GM18508 (cell line): Measurements from ENCODE around the gene TWIST2.

Source experiments
- ATAC-seq: cut with Tn5 transposase; IDR thresholded peaks from one replicate; pipeline ENCODE4 v1.9.1; 2021; ENCODE audit warnings: moderate number of reproducible peaks; ENCODE audit not compliant: insufficient read depth, unreplicated experiment

Gene TWIST2

GRCh38 chr2:238835726-238836301 is 12.1 kb upstream of the TWIST2 start:
- ATAC-seq, result no peak

DNA sequence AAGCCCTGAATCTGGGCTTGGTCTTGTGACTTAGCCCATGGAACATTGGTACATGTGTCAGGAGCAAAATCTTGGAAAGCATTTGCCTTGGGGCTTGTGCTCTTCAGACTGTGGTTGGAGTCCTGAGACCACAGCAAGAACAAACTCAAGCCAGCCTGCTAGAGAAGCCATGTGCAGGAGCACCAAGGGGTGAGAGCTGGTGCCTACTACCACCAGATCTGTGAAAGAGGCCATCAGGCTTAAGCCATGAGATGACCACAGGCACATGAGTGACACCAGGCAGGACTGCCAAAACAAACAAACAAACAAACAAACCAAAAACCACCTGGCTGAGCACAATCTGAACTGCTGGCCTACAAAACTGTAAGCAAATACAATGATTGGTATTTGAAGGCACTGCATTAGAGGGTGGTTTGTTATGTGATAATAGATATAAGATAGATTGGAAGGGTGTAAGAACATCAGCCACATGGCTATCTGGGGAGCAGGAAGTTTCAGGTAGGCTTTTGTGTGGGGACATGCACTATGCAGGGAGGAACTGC is 9.0 kb upstream of the TWIST2 start:
- ATAC-seq, result no peak

- no peak for ATAC-seq
Observed at GRCh38 chr2:238839428-238839827, 8.5 kb upstream of the TWIST2 start.

- no peak for ATAC-seq
Observed at GRCh38 chr2:238841542-238842164, 6.2 kb upstream of the TWIST2 start.

GRCh38 chr2:238843476-238843875 is 4.4 kb upstream of the TWIST2 start:
- no peak for ATAC-seq

DNA sequence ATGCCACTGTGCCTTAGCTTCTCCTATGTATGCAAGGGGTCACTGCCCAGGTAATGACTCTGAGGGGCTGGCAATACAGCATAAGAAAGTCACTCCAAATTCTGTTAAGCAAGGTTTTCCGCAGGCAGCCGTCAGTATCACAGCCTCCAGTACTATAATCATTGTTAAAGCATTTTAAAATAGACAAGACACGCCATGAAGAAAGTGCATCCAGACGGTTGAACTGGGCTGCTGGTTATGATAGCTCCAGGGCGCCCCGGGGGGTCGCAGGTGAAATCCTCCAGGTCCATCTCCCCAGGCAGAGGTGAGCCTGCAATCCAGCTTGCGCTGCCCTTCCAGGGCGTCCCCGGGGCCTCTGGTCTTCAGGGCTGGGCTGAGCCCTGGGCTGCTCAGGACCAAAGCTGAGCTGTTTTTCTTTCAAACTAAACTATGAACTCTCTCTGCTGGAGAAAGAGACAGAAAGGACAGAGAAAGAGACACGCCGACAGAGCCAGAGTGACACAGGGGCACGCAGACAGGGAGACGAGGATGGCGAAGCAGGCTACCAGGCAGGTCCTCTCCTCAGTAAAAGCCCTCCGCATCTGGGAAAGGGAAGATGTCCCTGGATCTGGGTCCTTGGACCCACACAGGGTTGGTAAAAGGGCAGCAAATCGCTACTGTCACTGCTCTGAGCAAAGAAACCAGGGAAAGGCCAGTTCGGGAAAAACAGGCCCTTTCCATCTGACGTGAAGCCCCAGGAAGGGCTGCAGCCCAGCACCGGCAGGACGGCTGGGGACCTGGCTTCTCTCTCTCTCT is 2.1 kb upstream of the TWIST2 start:
- ATAC-seq, result no peak

GRCh38 chr2:238846378-238846627 is 1.6 kb upstream of the TWIST2 start:
- no peak for ATAC-seq

- ATAC-seq, result no peak
Observed at GRCh38 chr2:238846628-238847418, 1.1 kb upstream of the TWIST2 start.

DNA sequence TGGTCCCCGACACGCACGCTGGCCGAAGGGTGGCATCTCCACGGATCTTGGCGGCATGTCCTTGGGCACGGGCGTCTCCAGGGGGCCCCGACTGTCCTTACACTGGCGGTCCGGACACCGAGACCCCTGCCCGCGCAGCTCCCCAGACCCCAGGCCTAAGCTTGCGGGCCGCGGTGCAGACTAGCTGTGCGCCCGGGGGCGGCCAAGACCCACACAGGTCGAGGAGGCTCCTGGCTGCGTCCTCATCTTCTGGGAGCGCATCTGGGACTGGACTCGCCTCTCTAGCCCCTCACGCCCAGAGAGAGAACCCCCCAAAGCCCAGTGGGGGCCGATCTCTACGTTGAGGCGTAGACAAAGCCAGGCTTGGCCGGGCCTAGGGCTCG is 475 bp upstream of the TWIST2 start:
- ATAC-seq, result no peak

DNA sequence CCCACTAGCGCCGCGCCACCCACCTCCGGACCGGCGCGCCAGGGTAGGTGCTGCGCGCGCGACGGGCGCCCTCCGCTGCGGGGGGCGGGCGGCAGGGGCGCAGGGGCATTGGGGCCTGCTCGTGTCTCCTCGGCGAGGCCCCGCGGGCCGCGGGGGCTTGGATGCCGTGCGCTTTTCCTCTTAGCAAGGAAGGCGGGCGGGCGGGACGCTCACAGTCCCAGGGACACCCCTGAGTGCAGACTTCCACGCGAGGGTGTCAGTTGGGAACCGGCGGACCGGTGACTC is 748 bp downstream of the TWIST2 start:
- ATAC-seq, result no peak

DNA sequence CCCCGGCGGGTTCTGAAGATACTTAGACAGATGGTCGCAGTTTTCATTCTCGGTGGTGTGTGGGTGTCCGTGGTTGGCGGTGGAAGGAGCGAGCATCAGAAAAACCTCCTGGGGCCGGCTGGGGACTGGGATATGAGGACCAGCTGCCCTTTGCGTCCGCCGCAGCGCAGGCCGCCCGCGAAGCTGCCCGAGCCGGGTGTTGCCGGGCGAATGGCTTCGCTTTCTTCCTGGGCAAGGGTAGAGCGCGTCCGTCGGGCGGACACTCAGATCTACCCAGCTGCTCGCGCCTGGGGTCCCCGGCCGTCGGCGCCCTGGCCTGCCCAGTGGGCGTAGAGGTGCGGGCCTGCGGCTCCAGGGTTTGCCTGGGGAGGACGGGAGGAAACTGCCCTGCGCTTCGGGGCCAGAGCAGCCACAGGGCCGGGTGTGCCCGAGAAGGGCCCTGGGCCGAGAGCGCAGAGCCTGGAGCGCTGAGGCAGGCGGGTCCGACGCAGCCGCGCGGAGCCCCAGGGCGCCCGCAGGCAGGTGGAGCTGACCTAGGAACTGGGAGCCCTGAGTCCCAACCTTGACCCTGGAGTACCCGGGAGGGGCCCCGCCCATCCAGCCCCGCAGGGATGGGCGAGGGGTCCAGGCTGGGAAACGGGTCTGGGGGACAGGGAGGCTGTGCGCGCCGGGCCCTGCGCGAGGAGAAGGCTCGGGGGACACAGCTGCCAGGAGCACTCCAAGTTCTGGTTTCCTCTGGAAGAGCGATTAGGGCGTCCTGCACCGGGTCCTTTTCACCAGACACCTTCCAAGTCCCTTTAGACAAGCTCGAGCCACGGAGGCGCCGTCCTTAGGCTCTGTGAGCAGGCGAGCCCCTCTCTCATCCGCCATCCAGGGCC is 1.3 kb downstream of the TWIST2 start:
- ATAC-seq, result no peak

GRCh38 chr2:238850091-238850490 is 2.2 kb downstream of the TWIST2 start:
- no peak for ATAC-seq

DNA sequence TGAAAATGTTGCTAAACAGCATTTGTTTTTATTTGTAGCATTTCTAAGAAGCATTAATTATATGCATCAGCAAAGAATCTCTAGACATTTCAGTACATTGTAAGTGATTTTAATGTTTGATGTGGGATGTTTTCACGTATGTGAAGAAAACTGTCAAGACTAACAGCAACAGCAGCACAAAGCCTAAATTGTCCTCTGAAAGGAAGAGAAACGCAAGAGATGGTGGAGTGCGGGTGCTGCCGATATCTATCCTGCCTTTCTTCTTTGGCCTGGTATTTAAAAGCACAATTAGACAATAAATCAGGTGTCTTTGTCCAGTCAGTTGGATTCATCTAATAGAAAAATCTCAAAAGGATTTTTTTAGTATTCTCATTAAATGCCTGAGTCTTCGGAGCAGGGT is 3.1 kb downstream of the TWIST2 start:
- no peak for ATAC-seq

DNA sequence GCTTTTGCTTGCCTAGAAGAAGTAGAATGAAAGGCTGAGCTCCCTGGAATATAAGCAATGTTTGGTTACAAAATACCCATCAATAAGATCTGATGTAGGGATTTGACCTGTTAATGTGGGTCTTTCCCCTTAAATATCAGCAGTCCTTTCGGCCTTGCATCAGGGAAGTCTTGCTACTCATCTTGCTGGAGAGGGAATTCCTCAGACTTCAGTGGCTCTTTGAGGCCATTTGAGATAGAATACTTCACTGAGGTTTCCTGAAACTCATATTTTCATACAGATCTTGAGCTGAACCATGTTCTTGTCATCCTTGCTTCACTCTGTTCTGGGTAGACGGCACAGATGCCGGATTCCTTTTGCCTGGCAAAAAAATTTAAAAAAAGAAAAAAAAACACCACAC is 3.9 kb downstream of the TWIST2 start:
- ATAC-seq, result no peak

GRCh38 chr2:238852206-238852869 is 4.5 kb downstream of the TWIST2 start:
- ATAC-seq, result no peak

DNA sequence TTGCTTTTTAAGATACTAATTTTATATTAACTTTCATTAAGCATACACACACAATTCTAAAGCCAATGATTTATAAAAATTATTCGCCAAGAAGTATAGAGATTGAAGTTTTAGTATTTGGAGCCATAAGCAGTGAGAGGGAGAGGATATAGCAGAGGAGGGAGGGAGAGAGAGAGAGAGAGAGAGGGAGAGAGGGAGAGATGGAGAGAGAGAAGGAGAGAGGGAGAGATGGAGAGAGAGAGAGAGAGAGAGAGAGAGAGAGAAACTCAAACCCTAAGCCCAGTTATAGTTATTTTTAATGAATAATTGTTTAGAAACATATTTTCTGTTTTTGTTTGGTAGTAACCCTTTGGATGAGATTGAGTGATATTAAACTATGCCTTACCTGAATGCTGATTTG is 5.3 kb downstream of the TWIST2 start:
- no peak for ATAC-seq

DNA sequence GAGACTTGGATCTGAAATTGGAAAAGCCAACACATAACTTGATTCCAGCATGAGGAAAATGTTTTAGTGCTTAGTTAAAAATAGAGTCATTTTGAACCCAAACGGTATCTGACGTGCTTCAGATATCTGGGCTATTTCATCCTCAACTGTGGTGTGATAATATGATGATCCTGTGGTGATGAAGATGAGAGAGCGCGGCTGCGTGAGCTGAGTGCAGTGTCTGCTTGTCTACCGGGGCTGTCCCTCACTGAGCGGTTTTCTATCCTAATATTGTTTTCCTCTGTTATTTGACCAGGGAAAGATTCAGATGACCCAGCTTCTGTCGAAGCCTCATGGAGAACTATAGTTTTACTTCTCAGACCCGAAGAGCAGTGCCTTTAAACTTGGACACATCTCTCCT is 5.8 kb downstream of the TWIST2 start:
- no peak for ATAC-seq

DNA sequence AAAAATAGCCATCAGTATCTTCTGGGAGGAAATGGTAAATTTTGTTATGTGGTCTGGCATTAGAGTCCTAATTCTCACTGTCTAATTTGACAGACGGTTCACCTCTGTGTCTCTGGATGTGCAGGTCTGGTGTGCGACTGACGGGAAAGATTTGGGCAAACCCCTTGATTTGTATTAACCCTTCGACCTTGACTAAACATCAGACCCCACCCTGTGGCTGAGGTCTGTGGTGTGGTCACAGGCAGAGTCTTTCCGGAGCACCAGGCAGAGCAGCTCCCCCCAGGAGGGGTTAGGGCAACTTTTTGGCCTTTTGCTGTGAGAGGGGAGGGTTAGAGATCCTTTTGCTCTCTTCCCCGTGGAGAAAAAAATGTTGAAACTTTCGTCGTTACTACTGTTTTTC is 6.4 kb downstream of the TWIST2 start:
- ATAC-seq, result no peak

DNA sequence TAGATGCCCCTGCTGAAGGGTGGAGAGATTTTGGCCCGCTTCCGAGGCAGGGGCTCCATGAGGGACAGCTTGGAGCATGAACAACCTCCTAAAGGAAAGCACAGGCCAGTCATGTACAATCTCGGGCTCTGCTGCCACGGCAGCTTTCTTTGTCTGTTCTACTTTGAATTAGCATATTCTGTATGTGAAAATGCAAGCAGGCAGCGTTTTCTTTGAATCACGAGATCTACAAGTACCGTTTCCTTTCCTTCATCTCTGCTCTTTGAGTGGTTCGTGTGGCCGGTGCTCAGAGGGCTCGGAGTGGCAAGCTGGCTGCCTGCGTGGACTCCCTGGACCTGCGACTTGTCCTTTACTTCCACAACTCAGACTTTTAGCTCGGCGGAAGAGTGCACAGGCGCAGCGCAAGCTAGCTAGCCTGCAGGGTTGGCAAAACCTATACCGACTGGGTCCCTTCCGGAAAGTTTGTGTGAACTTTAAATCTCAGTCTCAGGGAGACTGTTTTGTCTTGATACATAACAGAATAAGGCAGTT is 6.9 kb downstream of the TWIST2 start:
- no peak for ATAC-seq

- no peak for ATAC-seq
Observed at GRCh38 chr2:238855299-238855698, 7.4 kb downstream of the TWIST2 start.
